Activated T-cell treated with anti-CD3 and anti-CD28 coated beads, Interleukin-2, amount 50 U/mL, for 4 hours (primary cell): Measurements from ENCODE around the gene DPH1. TPM values are rescaled to one million over a fixed set of nuclear protein-coding genes. Genes with fewer than 3 reads are reported as not detected.

Source experiments
- ATAC-seq, 2 donors: fragments of 200-7000 bp; cut with Tn5 transposase; one replicate each; pipeline ENCODE4 v1.10.0; 2021
- DNase-seq: peaks from one replicate; pipeline ENCODE4 v3.0.0-alpha.2; 2020
- H3K27me3 Mint-ChIP-seq: one replicate; pipeline ENCODE4 v1.8.0; 2021; ENCODE audit warnings: low read depth, mixed read lengths
- H3K36me3 Mint-ChIP-seq: one replicate; pipeline ENCODE4 v1.8.0; 2022; ENCODE audit warnings: mixed read lengths; ENCODE audit not compliant: insufficient read depth
- H3K4me1 Mint-ChIP-seq: one replicate; pipeline ENCODE4 v1.8.0; 2021; ENCODE audit warnings: low read depth, mixed read lengths
- H3K4me3 Mint-ChIP-seq: one replicate; pipeline ENCODE4 v1.8.0; 2021; ENCODE audit warnings: mild to moderate bottlenecking, moderate library complexity, mixed read lengths
- H3K9me3 Mint-ChIP-seq: one replicate; pipeline ENCODE4 v1.8.0; 2021; ENCODE audit warnings: mixed read lengths
- total RNA-seq, 3 donors: library from RNA; stranded (reverse); gene quantifications; one replicate each; pipeline ENCODE4 v1.2.1, GENCODE V29; 2021

Gene DPH1
- total RNA-seq, 3 donors from 2014 or later, result 56.6 to 59.9 (median 58.5) TPM

DNA sequence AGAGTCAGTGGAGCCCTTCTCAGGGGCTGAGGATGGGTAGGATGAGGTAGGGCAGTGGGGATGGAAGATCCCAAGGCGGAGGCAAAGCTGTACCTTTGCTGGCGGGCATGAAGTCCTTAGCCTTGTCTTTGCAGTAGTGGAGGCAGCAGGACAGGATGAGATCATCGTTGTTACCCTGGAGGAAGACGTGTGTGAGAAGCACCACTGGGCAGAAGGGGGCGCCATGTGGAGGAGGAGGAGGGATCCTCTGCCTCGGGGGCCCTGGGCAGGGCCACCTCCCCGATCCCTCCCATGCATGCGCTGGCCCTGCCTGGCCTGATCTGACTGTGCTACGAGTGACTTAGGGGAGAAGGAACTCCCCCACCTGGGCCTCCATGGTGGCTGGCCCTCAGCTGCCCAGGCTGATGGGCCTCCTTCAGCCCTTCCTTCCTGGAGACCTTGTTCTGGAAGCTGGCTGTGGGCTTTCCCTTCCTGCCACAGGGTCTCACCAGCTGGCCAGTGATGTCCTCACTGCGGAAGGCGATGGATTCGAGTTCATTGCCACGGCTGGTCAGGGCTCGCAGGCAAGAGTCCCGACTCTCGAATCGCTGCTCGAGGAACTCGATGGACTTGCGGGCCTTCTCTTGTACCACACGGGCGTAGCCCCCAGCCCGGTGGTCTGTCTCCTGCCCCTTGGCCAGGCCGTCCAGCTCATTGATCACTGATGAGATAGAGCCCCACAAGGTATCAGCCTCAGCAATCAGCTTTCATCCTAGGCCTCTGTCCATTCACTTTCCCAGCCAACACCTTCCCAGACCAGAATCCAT, 35.2 kb downstream of the DPH1 start:
- DNase-seq (no peak), ATAC-seq (peak; percentile 70 to 74)
- H3K27me3 Mint-ChIP-seq, result peaks cover 8% of the 10 kb centered on the region
- H3K36me3 Mint-ChIP-seq, result peaks cover 64% of the 10 kb centered on the region
- H3K9me3 Mint-ChIP-seq, result no peaks in the 10 kb centered on the region
- H3K4me1 Mint-ChIP-seq, result peaks cover 23% of the 10 kb centered on the region
- no peak overlapping the region for H3K4me3 Mint-ChIP-seq

DNA sequence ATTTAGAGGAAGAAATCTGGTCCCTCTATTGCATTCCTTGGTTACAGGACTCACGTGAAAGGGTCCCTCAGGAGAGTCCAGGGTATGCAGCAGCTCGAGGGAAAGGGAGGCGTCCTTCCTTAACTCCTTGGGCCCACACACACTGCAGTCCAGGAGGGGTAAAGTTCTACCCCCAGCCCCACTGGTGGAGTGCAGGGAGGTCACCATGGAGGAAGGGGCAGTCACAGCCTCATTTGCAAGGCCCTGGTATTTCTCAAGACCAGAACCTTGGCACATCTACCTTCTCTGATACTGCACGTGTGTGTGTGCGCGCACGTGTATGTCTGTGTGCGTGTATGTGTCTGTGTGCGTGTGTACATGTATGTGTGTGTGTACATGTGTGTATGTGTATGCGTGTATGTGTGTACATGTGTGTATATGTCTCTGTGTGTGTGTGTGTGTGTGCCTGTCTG, 36.0 kb downstream of the DPH1 start:
- no peak overlapping the region for H3K4me3 Mint-ChIP-seq
- H3K9me3 Mint-ChIP-seq, result no peaks in the 10 kb centered on the region
- ATAC-seq (no peak), DNase-seq (no peak)
- H3K27me3 Mint-ChIP-seq, result peaks cover 4% of the 10 kb centered on the region
- H3K4me1 Mint-ChIP-seq, result peaks cover 29% of the 10 kb centered on the region
- H3K36me3 Mint-ChIP-seq, result peaks cover 62% of the 10 kb centered on the region

DNA sequence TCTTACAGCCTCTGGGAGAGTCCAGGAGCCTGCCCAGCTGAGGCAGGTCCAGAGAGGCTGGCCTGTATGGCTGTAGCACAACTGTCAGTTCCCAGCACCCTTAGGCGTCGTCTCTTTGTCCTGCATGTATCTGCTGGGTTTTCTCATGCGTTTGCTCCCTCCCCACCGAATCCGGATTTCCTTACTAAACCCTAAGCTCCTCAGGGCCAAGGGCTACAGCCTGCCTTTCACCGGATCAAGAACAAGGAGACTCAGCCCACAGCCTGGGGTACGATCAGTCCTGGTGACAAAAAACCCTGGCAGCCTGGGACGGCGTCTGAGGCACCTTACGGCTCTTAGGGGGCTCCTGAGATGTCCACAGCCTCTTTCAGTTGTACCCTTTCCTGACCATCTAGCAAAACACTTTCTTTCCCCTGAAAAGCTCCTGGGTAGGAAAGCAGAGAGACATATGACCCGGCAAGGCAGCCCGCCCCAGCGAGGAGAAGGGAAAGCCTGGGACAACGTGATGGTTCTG, 37.2 kb downstream of the DPH1 start:
- H3K36me3 Mint-ChIP-seq, result peaks cover 64% of the 10 kb centered on the region
- H3K4me3 Mint-ChIP-seq, result no peak overlapping the region
- H3K4me1 Mint-ChIP-seq, result peaks cover 34% of the 10 kb centered on the region
- ATAC-seq (no peak), DNase-seq (no peak)
- no peaks in the 10 kb centered on the region for H3K9me3 Mint-ChIP-seq
- H3K27me3 Mint-ChIP-seq, result peaks cover 4% of the 10 kb centered on the region

DNA sequence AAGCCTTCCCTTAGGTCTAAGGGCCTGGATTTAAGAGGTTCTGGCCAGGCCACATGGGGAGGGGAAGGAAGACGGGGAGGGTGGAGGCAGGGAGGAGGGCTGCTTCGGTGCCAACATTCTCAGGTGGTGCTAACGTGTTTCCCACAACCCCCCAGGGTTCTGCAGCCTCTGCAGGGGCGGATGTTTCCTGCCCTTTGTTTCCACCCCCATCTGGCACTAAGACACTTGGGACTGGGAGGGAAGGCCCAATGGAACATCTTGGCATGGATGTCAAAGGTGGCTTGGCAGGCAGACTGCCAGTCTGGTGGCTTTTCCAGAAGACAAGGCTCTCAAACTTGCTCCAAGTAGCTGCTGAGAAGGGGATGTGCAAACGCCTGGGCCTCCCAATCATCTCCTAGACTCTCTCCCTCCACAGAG, 37.7 kb downstream of the DPH1 start:
- Mint-ChIP-seq H3K4me3 (no peak overlapping the region), H3K9me3 (no peaks in the 10 kb centered on the region), H3K36me3 (peaks cover 63% of the 10 kb centered on the region), H3K4me1 (peaks cover 34% of the 10 kb centered on the region), H3K27me3 (peaks cover 4% of the 10 kb centered on the region)
- ATAC-seq, result no peak
- DNase-seq, result no peak

DNA sequence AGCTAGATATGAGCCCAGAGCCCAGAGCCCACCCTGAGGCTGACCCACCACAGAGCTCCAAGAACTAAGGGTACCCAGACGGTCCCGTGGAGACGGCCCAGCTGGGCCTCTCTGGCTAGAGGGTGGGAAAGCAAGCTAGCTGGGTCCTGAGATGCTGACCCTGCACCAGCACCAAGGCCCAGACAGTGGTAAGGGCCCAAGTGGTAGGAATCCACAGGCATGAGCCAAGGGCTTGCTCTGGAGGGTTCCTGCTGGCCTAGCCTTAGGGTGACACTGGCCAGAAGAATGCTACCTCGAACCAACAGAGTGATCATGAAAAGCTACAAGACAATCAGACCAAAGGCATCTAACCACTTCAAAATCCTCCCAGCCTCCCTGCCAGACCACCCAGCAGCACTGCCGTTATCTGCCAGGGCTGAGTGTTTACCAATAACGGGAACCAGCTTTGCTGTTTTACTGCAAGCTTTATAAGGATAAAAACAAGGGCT, 38.1 kb downstream of the DPH1 start:
- Mint-ChIP-seq H3K9me3 (no peaks in the 10 kb centered on the region), H3K4me3 (no peak overlapping the region), H3K27me3 (peaks cover 4% of the 10 kb centered on the region), H3K36me3 (peaks cover 65% of the 10 kb centered on the region), H3K4me1 (peaks cover 34% of the 10 kb centered on the region)
- DNase-seq (no peak), ATAC-seq (no peak)

DNA sequence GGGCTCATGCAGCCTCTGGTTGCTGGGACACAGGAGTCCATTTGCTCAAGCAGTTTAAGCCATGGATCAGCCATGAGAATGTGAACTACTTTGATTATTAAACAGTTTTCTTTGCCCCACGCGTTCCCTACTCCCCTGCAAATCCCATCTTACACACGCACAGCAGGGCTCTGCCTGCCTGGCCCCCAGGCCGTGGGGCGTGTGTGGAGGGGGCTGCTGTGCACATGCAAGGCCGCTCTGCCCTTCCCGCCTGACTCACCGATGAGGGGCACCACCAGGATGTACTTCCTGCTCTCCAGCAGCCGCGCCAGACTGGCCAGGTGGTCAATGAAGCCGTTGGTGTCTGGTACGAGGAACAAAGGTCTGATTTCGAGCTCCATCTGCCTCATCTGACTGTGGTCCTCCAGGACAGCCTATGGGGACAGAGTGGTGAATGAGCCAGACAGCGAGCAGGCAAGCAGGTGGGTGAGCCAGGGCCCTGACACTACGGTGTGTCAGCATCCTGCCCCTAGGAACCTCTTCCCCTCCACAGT, 38.6 kb downstream of the DPH1 start:
- H3K9me3 Mint-ChIP-seq, result no peaks in the 10 kb centered on the region
- DNase-seq, result no peak
- H3K4me3 Mint-ChIP-seq, result peak overlapping the region; percentile 24
- peak; percentile 15 to 38 for ATAC-seq
- H3K36me3 Mint-ChIP-seq, result peaks cover 64% of the 10 kb centered on the region
- peaks cover 4% of the 10 kb centered on the region for H3K27me3 Mint-ChIP-seq
- H3K4me1 Mint-ChIP-seq, result peaks cover 34% of the 10 kb centered on the region

DNA sequence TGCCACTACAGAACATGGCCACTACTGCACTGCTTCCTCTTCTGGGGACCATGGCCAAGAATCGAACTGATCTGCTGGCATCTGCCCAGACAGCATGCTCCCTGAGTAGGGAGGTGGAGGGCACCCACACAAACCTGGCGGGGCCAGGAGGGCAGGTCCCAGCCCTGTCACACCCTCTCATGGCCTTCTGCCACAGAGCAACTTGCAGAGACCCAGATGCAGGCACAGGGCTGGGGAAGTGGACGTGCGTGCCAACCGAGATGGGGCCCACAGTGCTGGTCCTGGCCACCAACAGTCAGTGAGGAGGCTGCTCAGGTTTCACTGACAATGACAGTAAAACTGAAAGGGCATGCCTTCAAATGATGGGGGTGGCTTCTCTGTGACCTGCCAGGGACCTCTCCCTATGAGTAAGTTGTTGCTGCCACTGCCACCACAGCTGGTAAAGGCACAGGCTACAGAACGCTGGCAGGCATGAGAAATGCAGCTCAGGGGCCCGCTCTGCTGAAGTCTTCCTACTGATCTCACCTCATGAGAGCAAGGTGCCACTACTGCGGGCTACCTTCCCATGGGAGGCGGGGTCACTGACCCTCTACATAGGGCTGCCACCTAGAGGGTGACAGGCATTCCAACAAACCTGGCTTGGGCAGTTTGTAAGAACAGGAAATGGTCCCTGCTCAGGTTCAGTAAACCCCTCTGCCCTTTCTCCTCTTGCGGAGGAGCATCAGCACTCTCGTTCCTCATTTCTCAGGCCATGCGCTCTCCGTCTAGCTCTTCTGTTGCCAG, 40.5 kb downstream of the DPH1 start:
- Mint-ChIP-seq H3K9me3 (no peaks in the 10 kb centered on the region), H3K36me3 (peaks cover 50% of the 10 kb centered on the region), H3K4me1 (peaks cover 31% of the 10 kb centered on the region), H3K4me3 (peak overlapping the region; percentile 53), H3K27me3 (peaks cover 4% of the 10 kb centered on the region)
- ATAC-seq (peak; percentile 87 to 91), DNase-seq (no peak)

DNA sequence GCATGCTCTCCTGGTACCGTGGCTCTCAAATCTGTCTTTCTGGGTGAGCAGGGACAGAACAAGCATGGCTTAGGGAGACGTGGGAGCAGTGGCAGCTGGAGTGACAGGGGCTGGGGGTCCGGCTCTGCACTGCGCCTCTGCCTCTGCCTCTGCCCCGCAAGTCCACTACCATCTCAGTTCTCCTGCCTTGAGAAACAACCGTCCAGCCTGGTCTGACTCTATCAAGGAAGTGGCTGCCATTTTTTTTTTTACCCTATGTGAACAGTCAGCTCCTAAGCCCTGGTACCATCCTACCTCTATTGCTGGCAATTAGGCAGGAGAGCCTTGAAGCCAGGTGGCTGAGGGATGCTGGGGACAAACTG, 41.1 kb downstream of the DPH1 start:
- no peaks in the 10 kb centered on the region for H3K9me3 Mint-ChIP-seq
- H3K4me3 Mint-ChIP-seq, result peak overlapping the region; percentile 53
- ATAC-seq, result no peak
- peaks cover 4% of the 10 kb centered on the region for H3K27me3 Mint-ChIP-seq
- peaks cover 46% of the 10 kb centered on the region for H3K36me3 Mint-ChIP-seq
- H3K4me1 Mint-ChIP-seq, result peaks cover 33% of the 10 kb centered on the region
- DNase-seq, result no peak

DNA sequence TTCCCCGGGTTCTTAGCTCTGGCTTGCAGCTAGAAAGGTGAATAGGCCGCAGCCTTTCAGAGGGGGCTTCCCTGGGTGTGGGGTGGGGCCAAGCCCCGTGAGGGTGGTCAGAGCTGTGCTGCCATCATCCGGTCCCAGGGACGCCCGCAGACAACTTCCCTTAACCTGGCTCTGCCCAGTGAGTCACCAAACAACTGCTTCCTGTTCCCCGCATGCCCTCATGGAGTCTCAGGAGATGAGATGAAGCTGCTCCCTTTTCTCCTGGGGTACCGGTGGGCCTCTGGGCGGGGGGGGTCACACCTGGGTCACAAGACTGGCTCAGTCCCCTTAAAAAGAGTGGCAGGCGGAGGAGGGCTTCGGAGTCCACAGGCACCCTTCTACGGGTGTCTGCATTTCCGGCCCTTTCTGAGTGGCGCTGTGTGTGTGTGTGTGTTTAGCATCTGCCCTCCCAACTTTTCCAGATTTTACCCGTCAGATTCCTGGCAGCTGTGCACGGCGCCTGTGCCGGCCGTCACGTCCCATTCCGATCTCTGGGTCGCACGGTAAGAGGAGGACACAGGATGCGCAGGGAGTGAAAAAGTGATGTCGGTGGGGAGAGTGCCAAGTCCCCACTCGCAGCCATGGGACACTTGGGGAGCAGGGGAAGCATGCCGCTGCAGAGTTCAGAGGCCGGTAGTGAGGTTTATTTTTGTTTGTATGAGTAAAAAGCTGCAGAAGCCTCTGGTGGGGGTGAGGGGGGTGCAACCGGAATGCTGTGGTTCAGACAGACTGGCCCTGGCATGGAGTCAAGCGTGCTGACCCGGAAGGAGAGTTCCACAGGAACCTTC, 41.7 kb downstream of the DPH1 start:
- peaks cover 4% of the 10 kb centered on the region for H3K27me3 Mint-ChIP-seq
- no peak overlapping the region for H3K4me3 Mint-ChIP-seq
- DNase-seq (no peak), ATAC-seq (no peak)
- peaks cover 47% of the 10 kb centered on the region for H3K36me3 Mint-ChIP-seq
- peaks cover 33% of the 10 kb centered on the region for H3K4me1 Mint-ChIP-seq
- H3K9me3 Mint-ChIP-seq, result no peaks in the 10 kb centered on the region

DNA sequence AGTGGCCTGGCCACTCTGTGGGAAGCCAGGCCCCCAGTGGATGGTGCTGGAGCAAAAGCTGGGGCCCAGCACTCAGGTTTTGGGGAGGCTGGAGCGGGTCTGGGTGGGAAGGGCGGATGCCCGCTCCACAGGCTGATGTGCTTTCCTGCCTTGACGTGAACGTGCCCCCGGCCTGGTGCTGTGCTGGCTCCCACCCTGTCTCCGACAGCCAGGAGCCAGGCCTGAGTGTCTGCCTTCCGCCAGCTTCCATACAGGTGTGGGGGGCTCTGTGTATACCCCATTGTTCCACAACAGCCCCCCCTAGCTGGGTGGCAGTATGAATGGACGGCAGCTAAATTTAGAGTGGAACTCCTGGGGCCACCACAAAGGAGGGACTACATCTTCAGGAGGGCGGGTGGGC, 45.0 kb downstream of the DPH1 start:
- Mint-ChIP-seq H3K4me1 (peaks cover 17% of the 10 kb centered on the region), H3K4me3 (no peak overlapping the region), H3K36me3 (peaks cover 45% of the 10 kb centered on the region), H3K9me3 (no peaks in the 10 kb centered on the region), H3K27me3 (peaks cover 3% of the 10 kb centered on the region)
- ATAC-seq, result no peak
- DNase-seq, result no peak

DNA sequence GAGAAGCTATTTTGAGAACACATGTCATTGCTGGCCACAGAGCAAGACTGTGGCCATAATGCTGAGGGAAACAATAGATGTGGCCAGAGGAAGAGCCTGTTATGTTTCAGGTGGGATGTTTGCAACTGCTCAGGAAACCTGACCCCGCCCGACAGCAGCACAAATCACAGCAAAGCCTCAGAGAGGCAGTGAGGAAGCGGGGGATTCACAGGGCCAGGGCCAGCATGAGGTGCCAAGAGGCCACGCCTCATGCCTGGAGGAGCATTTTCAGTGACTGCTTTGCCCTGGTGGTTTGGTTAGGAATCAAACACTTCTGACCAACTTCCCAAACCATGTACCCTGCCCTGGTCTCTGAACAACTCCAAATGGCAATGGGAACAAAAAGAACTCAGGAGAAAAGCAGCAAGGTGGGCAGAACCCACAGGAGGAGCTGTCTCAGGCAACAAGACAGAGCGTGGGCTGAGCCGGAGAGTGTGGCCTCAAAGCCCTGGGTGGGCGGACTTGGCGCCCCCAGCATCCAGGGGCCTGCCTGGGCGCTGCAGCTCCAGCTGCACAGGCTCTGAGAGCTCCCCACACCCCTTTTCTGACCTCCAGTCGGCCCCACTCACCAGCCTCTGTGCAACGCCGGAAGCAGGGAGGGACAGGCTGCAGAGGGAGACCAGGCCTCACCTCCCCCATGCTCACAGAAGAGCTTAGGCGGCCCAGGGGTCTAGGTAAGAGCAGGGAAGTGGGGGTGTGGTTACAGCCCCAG, 45.6 kb downstream of the DPH1 start:
- Mint-ChIP-seq H3K27me3 (no peaks in the 10 kb centered on the region), H3K4me1 (peaks cover 12% of the 10 kb centered on the region), H3K36me3 (peaks cover 43% of the 10 kb centered on the region), H3K4me3 (no peak overlapping the region), H3K9me3 (no peaks in the 10 kb centered on the region)
- no peak for DNase-seq
- no peak for ATAC-seq

DNA sequence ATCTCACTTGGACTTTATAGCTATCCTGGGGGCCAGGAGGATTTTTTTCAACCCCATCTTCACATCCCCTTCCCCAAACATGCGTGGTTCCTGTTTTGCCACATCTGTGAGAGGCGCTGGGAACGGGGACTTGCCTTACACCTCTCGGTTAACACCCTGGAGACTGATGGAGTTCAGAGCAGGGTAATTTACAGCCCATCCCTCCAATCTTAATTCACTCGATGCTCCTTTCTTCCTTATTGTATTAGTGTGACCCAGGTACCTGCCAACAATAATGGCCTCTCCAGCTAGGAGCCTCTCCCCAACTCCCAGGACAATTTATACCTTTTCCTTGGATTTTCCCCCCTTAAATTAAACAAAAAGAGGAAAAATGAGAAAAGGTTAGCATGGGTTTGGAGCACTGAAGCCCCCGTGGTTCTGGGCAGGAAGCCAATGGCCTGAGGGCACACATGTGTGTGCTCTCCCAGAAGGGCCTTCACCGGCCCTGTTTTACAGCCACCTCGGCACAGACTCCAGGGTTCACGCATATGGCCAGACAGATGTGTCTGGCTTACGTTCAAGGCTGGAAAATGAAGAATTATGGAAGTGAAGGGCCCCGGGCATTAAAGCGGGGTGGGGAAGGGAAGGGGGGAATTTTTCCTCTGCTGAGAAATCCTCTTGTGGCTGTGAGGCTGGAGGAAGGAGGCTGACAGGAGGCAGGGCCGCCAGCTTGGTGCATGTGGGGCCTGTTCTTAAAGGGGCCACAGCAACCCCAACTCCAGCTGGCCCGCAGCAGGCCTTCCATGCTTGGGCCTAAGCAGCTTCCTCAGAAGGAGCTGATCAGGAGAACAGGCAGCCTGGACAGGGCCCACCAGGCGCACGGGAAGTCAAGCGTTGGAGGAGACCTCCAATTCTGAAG, 46.4 kb downstream of the DPH1 start:
- DNase-seq (no peak), ATAC-seq (no peak)
- H3K36me3 Mint-ChIP-seq, result peaks cover 42% of the 10 kb centered on the region
- H3K27me3 Mint-ChIP-seq, result no peaks in the 10 kb centered on the region
- H3K4me3 Mint-ChIP-seq, result no peak overlapping the region
- no peaks in the 10 kb centered on the region for H3K9me3 Mint-ChIP-seq
- peaks cover 4% of the 10 kb centered on the region for H3K4me1 Mint-ChIP-seq
